K562 (cell line): Measurements from ENCODE around the gene EPB41L2.

Experiments used
- CBFB ChIP-seq: sonication (generic); formaldehyde crosslinking; IDR thresholded peaks from 2 replicates; pipeline ENCODE4 v1.4.0; 2020; ENCODE audit warnings: mild to moderate bottlenecking, missing genetic modification reagents
- CTCF ChIP-seq, 3 experiments: IDR thresholded peaks in 2 of 3; conservative IDR thresholded peaks in 1 of 3; 2 replicates each; pipeline ENCODE4 v1.5.1; 2011 to 2012; ENCODE audit warnings: low read length in 3 of 3, mild to moderate bottlenecking in 3 of 3, control low read depth in 2 of 3, improper control_type of control experiment in 1 of 3, inconsistent platforms in 1 of 3, low read depth in 1 of 3, mixed read lengths in 1 of 3, moderate library complexity in 1 of 3; ENCODE audit not compliant: insufficient read depth in 2 of 3
- MAZ ChIP-seq, 2 experiments: fragments of 450-650 bp in 1 of 2; sonication (generic) in 1 of 2; formaldehyde crosslinking; IDR thresholded peaks in 1 of 2; conservative IDR thresholded peaks in 1 of 2; 2 replicates each; pipeline versions ENCODE4 v1.4.0 to v1.5.0; 2020; ENCODE audit warnings: mild to moderate bottlenecking in 1 of 2, missing genetic modification reagents in 1 of 2
- NFRKB ChIP-seq: fragments of 450-650 bp; IDR thresholded peaks from 2 replicates; pipeline ENCODE4 v1.6.1; 2016; ENCODE audit warnings: low read depth
- POLR2AphosphoS2 ChIP-seq: IDR thresholded peaks from 2 replicates; pipeline ENCODE4 v1.6.1; 2012; ENCODE audit warnings: low read length, improper control_type of control experiment
- PPARD ChIP-seq: fragments of 250-450 bp; sonication (Bioruptor Pico); IDR thresholded peaks from 2 replicates; pipeline ENCODE4 v1.8.0; 2022; ENCODE audit warnings: inconsistent platforms, mild to moderate bottlenecking, moderate library complexity
- SNAPC5 ChIP-seq: fragments of 250-450 bp; sonication (Bioruptor Pico); IDR thresholded peaks from 2 replicates; pipeline ENCODE4 v1.8.0; 2021; ENCODE audit warnings: moderate library complexity, mild to moderate bottlenecking, inconsistent platforms
- ZBTB11 ChIP-seq, 3 experiments: fragments of 200-800 bp in 1 of 3; fragments of 250-450 bp in 1 of 3; fragments of 450-650 bp in 1 of 3; sonication (Bioruptor Pico) in 1 of 3; sonication (Bioruptor generic) in 1 of 3; formaldehyde crosslinking in 1 of 3; IDR thresholded peaks; 2 replicates each; pipeline versions ENCODE4 v1.6.1 to v1.8.0; 2016 to 2022; ENCODE audit warnings: mild to moderate bottlenecking in 2 of 3, missing genetic modification characterization in 2 of 3, missing compliant biosample characterization in 1 of 3, moderate library complexity in 1 of 3

- TF ChIP-seq PPARD (CRISPR knock-in tag), result no peak
- no peak for TF ChIP-seq SNAPC5 (CRISPR knock-in tag)
- no peak for TF ChIP-seq ZBTB11 (CRISPR knock-in tag; IDR thresholded peaks at IDR 0.05)
- no peak for TF ChIP-seq POLR2AphosphoS2
- TF ChIP-seq NFRKB, result no peak
- TF ChIP-seq CBFB (CRISPR knock-in tag), result no peak
- no peak for TF ChIP-seq CTCF (IDR thresholded peaks at IDR 0.05 in 2 of 3, conservative IDR thresholded peaks at IDR 0.05 in 1 of 3; ENCODE audit: insufficient read depth in 2 of 3, low read depth in 1 of 3, low read length in 3 of 3)
- TF ChIP-seq MAZ (CRISPR knock-in tag; conservative IDR thresholded peaks at IDR 0.05 in 1 of 2, IDR thresholded peaks at IDR 0.05 in 1 of 2), result no peak
Observed at GRCh38 chr6:130962966-130963365, 100.1 kb downstream of the EPB41L2 start.
